H1 (cell line): Measurements from ENCODE around the gene TMEM255B. TPM values are rescaled to one million over a fixed set of nuclear protein-coding genes. Genes with fewer than 3 reads are reported as not detected.

Source experiments
- CHD2 ChIP-seq: IDR thresholded peaks from 2 replicates; pipeline ENCODE4 v1.6.1; 2012; ENCODE audit warnings: low read length, improper control_type of control experiment
- HDAC6 ChIP-seq: IDR thresholded peaks from one replicate; pipeline ENCODE4 v1.7.1; 2012; ENCODE audit warnings: low read depth, mild to moderate bottlenecking, inconsistent platforms, low read length, moderate library complexity
- NANOG ChIP-seq: IDR thresholded peaks from 2 replicates; pipeline ENCODE4 v1.6.1; 2011; ENCODE audit warnings: low read length, low read depth, mild to moderate bottlenecking, inconsistent platforms; ENCODE audit not compliant: insufficient read depth, poor library complexity, severe bottlenecking
- NRF1 ChIP-seq: IDR thresholded peaks from 2 replicates; pipeline ENCODE4 v1.6.1; 2011; ENCODE audit warnings: mild to moderate bottlenecking, low read depth, low read length, improper control_type of control experiment
- RAD21 ChIP-seq, 2 experiments: IDR thresholded peaks in 1 of 2; conservative IDR thresholded peaks in 1 of 2; 2 replicates each; pipeline ENCODE4 v1.6.1; 2011; ENCODE audit warnings: low read depth in 2 of 2, low read length in 2 of 2, improper control_type of control experiment in 1 of 2, inconsistent platforms in 1 of 2, mild to moderate bottlenecking in 1 of 2, moderate library complexity in 1 of 2
- SIRT6 ChIP-seq: IDR thresholded peaks from one replicate; pipeline ENCODE4 v1.7.1; 2012; ENCODE audit warnings: low read length, inconsistent platforms
- SUZ12 ChIP-seq: fragments of 200-600 bp; sonication (generic); IDR thresholded peaks from 2 replicates; pipeline ENCODE4 v1.6.1; 2012; ENCODE audit warnings: mild to moderate bottlenecking, inconsistent platforms, low read length, moderate library complexity, mixed read lengths
- TBP ChIP-seq: IDR thresholded peaks from 2 replicates; pipeline ENCODE4 v1.6.1; 2011; ENCODE audit warnings: low read depth, low read length, improper control_type of control experiment
- polyA plus RNA-seq, 7 experiments: library from polyadenylated mRNA; depleted of rRNA in 3 of 7; stranded (reverse) in 5 of 7; unstranded in 2 of 7; fragments of >200 nt in 5 of 7; fragments of 200-250 nt in 2 of 7; gene quantifications; 1 replicate in 5 of 7; 2 replicates in 1 of 7; 4 replicates in 1 of 7; pipeline versions ENCODE4 v1.2.1 to v1.2.3, GENCODE V29; 2011 to 2013; ENCODE audit warnings: missing spikeins in 2 of 7, mixed read lengths in 2 of 7
- total RNA-seq: library from RNA; stranded (reverse); fragmentation: NEBNext Ultra II Directional; extraction: Animal tissue kit (Norgen Biotek cat#: 25700); gene quantifications from 2 replicates; pipeline ENCODE4 v1.2.1, GENCODE V29; 2021
- TF ChIP-seq, protein P1 (sequence below): fragments of 300-600 bp; sonication (generic); IDR thresholded peaks from 2 replicates; pipeline ENCODE4 v1.7.1; 2012; ENCODE audit warnings: low read length, moderate library complexity, mild to moderate bottlenecking, inconsistent platforms; ENCODE audit not compliant: insufficient replicate concordance

TMEM255B gene
- total and polyA plus RNA-seq, 2 of the 8 experiments (the other 6 are each of a cell fraction or from before 2014, with no cell fraction given), result 3.4 to 4.4 TPM

GRCh38 chr13:113724016-113724758 is 34.8 kb upstream of the TMEM255B start (continued):
- TF ChIP-seq, protein P1, sequence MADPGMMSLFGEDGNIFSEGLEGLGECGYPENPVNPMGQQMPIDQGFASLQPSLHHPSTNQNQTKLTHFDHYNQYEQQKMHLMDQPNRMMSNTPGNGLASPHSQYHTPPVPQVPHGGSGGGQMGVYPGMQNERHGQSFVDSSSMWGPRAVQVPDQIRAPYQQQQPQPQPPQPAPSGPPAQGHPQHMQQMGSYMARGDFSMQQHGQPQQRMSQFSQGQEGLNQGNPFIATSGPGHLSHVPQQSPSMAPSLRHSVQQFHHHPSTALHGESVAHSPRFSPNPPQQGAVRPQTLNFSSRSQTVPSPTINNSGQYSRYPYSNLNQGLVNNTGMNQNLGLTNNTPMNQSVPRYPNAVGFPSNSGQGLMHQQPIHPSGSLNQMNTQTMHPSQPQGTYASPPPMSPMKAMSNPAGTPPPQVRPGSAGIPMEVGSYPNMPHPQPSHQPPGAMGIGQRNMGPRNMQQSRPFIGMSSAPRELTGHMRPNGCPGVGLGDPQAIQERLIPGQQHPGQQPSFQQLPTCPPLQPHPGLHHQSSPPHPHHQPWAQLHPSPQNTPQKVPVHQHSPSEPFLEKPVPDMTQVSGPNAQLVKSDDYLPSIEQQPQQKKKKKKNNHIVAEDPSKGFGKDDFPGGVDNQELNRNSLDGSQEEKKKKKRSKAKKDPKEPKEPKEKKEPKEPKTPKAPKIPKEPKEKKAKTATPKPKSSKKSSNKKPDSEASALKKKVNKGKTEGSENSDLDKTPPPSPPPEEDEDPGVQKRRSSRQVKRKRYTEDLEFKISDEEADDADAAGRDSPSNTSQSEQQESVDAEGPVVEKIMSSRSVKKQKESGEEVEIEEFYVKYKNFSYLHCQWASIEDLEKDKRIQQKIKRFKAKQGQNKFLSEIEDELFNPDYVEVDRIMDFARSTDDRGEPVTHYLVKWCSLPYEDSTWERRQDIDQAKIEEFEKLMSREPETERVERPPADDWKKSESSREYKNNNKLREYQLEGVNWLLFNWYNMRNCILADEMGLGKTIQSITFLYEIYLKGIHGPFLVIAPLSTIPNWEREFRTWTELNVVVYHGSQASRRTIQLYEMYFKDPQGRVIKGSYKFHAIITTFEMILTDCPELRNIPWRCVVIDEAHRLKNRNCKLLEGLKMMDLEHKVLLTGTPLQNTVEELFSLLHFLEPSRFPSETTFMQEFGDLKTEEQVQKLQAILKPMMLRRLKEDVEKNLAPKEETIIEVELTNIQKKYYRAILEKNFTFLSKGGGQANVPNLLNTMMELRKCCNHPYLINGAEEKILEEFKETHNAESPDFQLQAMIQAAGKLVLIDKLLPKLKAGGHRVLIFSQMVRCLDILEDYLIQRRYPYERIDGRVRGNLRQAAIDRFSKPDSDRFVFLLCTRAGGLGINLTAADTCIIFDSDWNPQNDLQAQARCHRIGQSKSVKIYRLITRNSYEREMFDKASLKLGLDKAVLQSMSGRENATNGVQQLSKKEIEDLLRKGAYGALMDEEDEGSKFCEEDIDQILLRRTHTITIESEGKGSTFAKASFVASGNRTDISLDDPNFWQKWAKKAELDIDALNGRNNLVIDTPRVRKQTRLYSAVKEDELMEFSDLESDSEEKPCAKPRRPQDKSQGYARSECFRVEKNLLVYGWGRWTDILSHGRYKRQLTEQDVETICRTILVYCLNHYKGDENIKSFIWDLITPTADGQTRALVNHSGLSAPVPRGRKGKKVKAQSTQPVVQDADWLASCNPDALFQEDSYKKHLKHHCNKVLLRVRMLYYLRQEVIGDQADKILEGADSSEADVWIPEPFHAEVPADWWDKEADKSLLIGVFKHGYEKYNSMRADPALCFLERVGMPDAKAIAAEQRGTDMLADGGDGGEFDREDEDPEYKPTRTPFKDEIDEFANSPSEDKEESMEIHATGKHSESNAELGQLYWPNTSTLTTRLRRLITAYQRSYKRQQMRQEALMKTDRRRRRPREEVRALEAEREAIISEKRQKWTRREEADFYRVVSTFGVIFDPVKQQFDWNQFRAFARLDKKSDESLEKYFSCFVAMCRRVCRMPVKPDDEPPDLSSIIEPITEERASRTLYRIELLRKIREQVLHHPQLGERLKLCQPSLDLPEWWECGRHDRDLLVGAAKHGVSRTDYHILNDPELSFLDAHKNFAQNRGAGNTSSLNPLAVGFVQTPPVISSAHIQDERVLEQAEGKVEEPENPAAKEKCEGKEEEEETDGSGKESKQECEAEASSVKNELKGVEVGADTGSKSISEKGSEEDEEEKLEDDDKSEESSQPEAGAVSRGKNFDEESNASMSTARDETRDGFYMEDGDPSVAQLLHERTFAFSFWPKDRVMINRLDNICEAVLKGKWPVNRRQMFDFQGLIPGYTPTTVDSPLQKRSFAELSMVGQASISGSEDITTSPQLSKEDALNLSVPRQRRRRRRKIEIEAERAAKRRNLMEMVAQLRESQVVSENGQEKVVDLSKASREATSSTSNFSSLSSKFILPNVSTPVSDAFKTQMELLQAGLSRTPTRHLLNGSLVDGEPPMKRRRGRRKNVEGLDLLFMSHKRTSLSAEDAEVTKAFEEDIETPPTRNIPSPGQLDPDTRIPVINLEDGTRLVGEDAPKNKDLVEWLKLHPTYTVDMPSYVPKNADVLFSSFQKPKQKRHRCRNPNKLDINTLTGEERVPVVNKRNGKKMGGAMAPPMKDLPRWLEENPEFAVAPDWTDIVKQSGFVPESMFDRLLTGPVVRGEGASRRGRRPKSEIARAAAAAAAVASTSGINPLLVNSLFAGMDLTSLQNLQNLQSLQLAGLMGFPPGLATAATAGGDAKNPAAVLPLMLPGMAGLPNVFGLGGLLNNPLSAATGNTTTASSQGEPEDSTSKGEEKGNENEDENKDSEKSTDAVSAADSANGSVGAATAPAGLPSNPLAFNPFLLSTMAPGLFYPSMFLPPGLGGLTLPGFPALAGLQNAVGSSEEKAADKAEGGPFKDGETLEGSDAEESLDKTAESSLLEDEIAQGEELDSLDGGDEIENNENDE, result no peak
- no peak for TF ChIP-seq SIRT6
- TF ChIP-seq HDAC6, result no peak
- TF ChIP-seq TBP, result no peak
- TF ChIP-seq NRF1, result no peak
- TF ChIP-seq CHD2, result no peak
- TF ChIP-seq RAD21 (IDR thresholded peaks at IDR 0.05 in 1 of 2, conservative IDR thresholded peaks at IDR 0.05 in 1 of 2; ENCODE audit: low read depth in 2 of 2, low read length in 2 of 2), result no peak
- no peak for TF ChIP-seq SUZ12
- TF ChIP-seq NANOG, result no peak
